ENCODE data around the gene TNP1.

TNP1 gene

GRCh38 chr2:216837740-216838139, 22.1 kb downstream of the TNP1 start:
- DNase-seq = no peak

- no peak for DNase-seq
Measured at GRCh38 chr2:216833061-216833460, 26.8 kb downstream of the TNP1 start.

- no peak for DNase-seq
Measured at GRCh38 chr2:216830346-216830745, 29.5 kb downstream of the TNP1 start.

DNA sequence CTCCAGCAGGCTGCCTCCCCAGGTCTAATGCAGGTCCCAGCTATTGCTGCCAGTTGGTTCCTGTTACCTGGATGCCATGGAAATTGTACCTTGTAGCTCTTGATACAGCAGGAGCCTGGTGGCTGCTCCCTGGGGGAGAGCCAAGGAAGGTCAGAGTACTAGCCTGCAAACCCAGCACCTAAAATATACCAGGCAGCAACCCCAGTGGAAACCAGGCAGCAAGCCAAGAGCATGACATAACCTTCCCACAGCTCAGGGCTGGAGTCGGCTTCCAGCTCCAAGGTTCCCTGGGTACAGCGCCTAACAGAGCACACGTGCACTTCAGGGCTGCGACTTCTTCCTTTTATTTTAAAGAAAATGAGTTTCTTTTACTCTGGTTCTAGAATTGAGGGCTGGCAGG, 30.3 kb downstream of the TNP1 start:
- no peak for DNase-seq

DNA sequence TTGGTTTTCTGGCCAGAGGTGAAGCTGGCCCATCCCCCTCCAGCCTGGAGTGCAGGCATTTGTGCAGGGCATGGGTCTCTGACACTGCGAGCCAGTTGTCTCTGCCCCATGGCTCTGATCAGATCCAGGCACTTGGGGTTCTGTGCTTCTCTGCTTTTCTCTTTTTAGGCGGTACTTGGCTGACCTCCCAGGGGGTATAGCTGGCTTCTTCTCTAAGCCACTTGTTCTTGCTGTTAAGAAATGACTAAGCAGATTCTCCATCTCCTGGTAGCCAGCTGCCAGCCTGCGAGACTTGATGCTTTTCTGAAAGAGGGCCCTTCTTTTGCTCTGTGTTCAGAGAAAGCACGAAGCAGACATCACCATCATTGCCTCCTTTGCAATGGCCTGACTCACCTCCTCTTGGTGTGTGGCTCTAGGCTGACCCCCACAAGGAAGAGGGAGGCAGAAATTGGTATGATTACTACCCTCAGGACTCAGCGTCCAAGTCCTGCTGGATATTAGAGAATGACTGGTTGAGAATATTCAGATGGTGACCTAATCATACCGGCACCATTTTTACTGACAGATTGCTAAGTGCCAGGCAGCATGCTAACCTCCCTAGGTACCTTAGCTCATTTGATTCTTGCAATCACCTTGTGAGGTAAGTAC, 32.7 kb downstream of the TNP1 start:
- no peak for DNase-seq

DNA sequence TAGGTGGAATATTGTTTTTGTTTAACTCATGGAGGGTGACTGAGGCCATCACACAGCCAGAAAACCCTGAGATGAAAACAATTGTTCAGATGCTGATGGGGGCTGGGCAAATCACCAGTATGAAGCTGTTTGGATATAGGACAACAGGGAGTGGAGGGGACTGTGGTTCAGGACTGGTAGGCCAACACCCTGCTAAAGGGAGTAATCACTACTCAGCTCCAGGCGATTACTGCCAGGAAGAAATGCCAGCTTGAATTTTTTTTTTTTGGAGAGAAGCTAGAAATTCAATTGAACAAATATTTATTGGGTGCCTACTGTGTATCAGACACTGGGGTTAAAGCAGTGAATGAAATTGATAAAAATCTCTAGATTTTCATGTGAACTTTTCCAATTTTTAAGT, 37.4 kb downstream of the TNP1 start:
- DNase-seq = no peak

- DNase-seq = no peak
Measured at GRCh38 chr2:216820709-216821108, 39.2 kb downstream of the TNP1 start.

GRCh38 chr2:216819766-216820165, 40.1 kb downstream of the TNP1 start:
- DNase-seq = no peak

DNA sequence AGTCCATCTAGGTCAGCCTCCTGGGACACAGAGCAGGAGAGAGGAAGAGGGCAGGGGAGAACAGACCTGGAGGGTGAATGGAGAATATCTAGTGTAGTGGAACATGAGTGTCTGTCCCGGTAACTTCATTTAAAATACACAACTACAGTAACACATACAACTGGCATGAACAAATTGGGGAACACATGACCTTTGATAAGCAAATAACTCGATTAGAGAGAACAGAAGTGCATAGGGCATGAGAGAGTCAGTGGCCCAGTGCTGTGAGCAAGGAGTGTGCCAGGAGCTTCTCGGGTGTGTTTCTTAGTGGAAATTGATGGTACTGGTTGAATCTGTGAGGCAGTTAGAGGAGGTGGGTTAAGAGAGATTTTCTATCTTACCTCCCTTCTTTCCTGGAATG, 40.8 kb downstream of the TNP1 start:
- DNase-seq = no peak

DNA sequence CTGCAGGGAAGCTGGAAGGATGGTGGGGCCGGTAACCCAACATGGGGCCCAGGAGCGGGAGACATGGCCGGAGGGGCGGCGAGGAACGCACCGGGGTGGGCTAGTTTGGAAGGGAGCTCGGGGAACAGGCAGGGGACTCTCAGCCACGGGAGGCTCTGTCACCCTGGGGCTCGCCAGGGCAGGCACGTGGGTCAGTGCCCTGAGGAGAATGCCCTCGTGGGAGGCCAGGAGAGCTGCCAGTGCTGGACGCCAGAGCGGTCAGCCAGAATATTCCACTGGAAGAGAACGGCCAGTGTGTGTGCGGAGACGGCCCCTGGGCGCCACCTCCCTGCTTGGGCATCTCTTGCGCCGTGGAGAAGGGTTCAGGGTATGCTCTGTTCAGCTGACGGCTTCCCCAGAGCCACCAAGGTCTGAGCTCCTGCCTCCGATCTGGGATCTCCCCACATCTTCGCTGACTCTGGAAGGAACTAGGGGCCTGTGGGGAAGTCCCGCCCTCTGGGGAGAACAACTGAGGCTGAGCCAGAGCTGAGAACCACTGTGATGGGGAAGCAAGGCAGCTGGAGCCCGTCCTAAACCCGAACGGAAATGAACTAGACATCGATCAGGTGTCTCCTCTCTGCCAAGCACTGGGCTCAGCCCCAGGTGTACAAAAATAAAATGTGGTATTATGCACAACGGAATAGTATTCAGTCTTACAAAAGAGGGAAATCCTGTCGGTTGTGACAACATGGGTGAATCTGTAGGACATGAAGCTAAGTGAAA, 49.3 kb downstream of the TNP1 start:
- no peak for DNase-seq
